Fibroblast of mammary gland (primary cell): ENCODE data around the gene WWOX.

Source experiments
- DNase-seq: peaks from one replicate; pipeline ENCODE4 v3.0.0-alpha.2; 2010; ENCODE audit warnings: low read depth
- H3K4me3 ChIP-seq: 2 replicates; pipeline ENCODE4 v1.5.1; 2011; ENCODE audit warnings: low read depth, mild to moderate bottlenecking, low read length, moderate library complexity; ENCODE audit not compliant: control insufficient read depth
- TF ChIP-seq, protein P1 (sequence below): conservative IDR thresholded peaks from 2 replicates; pipeline ENCODE4 v1.5.1; 2011; ENCODE audit warnings: low read depth, low read length, inconsistent platforms; ENCODE audit not compliant: control insufficient read depth, insufficient read depth

Gene WWOX

DNA sequence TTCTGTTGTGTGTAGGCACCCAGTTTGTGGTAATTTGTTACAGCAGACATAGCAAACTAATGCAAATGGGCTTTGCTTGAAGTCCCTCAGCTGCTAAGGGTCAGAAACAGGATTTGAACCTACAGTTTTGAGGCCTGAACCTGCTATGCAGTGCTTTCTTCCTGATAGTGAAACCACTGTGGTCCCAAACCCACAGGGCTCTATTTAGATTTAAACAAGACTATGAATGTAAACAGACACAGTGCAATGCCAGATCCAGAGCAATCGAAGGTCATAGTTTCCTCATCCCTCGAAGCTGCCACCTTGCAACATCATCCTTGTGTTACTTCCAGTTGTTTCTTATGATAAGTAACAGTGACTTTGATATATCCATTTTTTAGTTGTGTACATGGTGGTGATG lies 630.2 kb downstream of the WWOX start:
- DNase-seq: no peak
- TF ChIP-seq, protein P1, sequence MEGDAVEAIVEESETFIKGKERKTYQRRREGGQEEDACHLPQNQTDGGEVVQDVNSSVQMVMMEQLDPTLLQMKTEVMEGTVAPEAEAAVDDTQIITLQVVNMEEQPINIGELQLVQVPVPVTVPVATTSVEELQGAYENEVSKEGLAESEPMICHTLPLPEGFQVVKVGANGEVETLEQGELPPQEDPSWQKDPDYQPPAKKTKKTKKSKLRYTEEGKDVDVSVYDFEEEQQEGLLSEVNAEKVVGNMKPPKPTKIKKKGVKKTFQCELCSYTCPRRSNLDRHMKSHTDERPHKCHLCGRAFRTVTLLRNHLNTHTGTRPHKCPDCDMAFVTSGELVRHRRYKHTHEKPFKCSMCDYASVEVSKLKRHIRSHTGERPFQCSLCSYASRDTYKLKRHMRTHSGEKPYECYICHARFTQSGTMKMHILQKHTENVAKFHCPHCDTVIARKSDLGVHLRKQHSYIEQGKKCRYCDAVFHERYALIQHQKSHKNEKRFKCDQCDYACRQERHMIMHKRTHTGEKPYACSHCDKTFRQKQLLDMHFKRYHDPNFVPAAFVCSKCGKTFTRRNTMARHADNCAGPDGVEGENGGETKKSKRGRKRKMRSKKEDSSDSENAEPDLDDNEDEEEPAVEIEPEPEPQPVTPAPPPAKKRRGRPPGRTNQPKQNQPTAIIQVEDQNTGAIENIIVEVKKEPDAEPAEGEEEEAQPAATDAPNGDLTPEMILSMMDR: no peak
- no peak overlapping the region for H3K4me3 ChIP-seq

DNA sequence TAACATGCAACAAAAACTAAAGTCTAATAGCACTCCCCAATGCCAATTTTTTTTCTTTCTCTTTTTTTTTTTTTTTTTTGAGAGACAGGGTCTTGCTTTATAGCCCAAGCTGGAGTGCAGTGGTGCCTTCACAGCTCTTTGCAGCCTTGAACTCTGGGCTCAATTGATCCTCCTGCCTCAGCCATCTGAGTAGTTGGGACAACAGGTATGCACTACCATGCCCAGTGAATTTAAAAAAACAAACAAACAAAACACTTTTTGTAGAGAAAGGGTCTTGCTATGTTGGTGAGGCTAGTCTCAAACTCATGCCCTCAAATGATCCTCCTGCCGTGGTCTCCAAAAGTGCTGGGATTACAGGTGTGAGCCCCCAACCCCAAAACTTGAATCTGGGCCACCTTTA lies 632.3 kb downstream of the WWOX start:
- no peak for DNase-seq
- TF ChIP-seq, protein P1: no peak
- H3K4me3 ChIP-seq: no peak overlapping the region

DNA sequence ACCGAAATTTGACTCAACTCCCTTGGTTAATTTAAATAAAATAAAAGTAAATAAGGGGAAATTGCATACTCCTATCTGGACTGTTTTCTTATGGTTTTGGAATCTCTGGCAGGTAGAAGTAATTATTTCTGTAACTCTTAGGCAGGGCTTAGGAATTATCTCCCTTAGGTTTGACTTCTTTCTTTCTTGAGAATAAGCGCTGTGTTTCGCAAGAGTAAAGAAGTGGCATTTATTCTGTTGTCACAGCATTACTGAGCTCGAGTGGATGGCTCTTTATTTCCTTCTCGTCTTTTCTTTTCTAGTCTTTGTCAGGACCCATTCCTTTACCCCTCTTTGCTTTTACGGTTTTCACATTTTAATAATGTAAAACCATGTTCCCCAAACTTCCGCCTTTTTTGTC lies 633.2 kb downstream of the WWOX start:
- no peak for DNase-seq
- TF ChIP-seq, protein P1: no peak
- no peak overlapping the region for H3K4me3 ChIP-seq

DNA sequence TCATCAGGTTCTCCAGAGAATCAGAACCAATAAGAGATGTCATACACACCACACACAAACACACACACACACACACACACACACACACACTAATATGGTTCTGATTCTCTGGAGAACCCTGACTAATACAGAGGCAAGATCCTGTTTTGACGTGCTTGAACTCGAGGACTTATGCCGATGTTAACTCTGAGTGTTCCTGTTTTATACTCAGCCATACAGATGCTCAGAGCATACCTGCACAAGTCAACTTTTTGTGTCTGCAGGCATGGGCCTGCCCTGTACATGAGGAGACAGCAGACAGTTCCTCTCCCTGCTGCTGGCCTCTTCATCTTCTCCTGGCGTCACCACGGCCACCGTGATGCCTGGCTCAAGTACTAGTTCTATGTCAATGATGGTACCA lies 635.9 kb downstream of the WWOX start:
- DNase-seq: no peak
- TF ChIP-seq, protein P1: no peak
- H3K4me3 ChIP-seq: no peak overlapping the region

DNA sequence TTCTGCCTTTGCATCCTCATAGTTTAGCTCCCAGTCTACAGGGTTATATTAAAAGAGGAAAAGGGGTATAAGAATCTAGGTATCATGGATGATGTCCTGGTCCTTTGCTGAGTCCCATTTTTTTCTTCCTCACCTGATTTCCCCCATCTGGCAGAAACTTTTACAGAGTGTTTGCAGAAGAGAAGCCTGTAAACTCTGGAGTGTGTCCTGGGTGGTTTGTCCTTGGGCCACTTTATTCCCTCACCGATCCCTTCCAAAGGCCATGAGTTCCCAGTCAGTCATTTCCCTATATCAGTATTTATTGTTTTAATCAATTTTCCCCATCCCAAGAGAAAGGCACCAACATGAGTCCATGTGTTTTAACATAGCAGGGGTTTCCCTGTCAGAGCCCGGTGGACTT lies 638.2 kb downstream of the WWOX start:
- TF ChIP-seq, protein P1: no peak
- DNase-seq: no peak
- no peak overlapping the region for H3K4me3 ChIP-seq

DNA sequence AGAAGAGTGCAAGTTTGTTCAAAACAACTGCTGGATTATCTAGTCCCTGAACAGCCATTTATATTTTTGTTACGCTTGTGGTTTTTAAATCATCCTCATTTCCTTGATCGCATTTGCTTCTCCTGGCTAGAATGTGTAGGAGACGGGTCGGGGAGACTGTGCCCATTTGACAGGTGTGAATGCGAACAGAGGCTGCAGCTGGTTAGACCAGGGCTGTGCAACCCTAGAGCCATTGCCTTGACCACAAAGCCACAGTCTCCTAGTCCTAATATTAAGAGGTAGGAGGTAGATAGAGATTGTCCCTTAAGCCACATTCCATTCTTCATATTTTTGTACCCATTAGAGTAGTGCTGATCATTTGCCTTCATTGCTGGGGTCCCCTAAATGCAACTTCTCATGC lies 639.1 kb downstream of the WWOX start:
- TF ChIP-seq, protein P1: no peak
- no peak overlapping the region for H3K4me3 ChIP-seq
- DNase-seq: no peak

DNA sequence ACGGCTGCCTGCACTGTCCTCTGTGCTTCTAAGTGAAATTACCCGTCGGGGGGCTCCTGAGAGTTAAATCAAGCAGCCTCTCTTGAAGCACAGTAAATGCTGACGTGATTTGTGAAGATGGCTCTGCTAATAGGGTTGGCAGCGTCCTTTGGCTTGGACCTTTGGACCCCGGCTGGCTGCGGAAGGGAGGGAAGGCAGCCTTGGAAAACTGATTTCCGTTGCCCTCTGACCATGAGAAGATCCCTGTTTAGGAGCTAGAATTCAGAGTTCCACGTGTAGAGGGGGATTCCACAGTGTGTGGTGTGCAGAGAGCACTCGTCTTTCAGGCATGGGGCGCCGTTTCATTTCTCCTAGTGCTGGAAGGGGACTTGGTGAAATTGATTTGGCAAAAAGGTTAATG lies 640.8 kb downstream of the WWOX start:
- H3K4me3 ChIP-seq: no peak overlapping the region
- TF ChIP-seq, protein P1: no peak
- no peak for DNase-seq
